Stimulated activated CD4-positive, alpha-beta T cell treated with anti-CD3 and anti-CD28 coated beads, Interleukin-1b, Interleukin-23, amount 100 ng/mL, for 48 hours (primary cell): Measurements from ENCODE around the gene SPATA31C2.
"Not testable (repeated sequence)": the region's sequence is repeated elsewhere in the genome, so short reads cannot be mapped to it uniquely, and the experiment has no call there.

Experiments used
- DNase-seq: peaks from one replicate; pipeline ENCODE4 v3.0.0-alpha.2; 2020

SPATA31C2 gene

DNA sequence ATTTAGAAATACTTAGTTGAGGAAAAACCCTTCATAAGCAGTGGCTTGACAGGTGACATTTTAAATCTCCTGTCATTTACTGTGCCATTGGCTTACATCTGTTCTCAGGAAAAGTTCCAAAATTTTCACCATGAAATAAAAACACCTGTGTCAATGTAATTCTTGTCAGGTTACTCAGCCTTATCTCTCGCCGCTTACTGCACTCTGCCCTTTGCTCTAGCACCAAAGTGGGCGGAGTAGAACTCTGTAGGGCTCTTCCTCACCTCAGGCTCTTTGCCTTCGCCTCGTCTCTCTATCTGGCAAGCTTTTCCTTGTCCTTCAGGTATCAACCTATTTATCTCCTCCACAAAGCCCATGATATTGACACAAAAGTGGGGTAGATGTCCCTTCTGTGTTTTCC lies 20.2 kb downstream of the SPATA31C2 start:
- not testable (repeated sequence) for DNase-seq

DNA sequence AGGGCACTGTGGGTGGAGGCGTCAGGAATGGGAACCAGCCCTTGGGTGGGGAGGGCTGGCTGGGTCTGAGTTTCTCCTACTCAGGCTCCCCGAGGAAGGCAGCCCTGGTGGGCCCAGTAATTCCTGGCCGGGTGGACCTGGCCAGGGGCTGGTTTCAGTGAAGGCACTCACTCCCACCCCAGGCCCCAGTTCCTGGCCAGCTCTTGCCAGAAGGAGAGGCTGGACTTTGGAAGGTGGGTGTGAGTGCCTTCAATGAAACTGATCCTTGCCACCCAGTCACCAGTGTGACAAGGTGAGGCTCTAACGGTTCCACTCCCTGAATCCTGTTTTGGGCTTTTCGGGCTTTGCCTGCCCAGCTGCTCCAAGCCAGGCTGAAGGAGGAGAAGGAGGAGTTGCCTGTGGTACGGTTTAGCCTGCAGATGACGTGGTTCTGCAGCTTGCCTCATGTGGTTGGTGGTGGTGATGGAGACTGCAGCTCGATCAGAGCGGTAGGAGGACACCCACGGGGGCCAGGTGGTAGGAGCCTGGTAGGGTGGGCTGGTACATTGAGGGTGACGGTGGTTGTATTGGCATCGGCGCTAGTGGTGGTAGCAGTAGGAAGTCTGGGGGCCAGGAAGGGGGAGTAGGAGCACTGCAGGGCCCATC lies 23.2 kb downstream of the SPATA31C2 start:
- not testable (repeated sequence) for DNase-seq

DNA sequence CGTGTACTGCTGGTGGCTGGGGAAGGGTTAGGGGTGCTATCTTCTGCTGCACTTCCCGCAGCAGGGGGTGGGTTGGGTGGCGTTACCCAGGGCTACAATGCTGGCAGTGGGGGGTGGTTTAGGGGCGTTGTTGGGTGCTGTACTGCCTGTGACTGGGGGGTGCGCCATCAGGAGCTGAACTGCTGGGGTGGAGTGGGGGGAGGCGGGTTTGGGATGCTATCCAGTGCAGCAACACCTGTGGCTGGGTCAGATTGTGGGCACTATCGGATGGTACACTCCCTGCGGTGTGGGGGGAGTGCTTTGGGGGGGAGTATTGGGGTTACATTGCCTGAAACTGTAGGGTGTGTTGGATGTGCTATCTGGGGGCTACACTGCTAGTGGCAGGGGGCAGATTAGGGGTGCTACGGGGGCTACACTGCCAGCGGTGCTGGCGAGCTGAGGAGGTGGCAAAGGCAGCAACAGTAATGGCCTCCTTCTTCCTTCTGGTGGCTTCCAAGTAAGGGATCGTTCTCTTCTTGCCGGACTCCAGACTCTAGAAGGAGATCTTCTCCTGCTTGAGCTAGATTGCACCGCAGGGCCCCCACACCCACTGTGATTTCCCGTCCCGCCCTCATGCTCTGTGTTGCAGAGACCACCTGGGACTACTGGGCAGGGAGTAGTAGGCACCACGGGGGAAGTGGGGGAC lies 23.9 kb downstream of the SPATA31C2 start:
- DNase-seq = not testable (repeated sequence)

DNA sequence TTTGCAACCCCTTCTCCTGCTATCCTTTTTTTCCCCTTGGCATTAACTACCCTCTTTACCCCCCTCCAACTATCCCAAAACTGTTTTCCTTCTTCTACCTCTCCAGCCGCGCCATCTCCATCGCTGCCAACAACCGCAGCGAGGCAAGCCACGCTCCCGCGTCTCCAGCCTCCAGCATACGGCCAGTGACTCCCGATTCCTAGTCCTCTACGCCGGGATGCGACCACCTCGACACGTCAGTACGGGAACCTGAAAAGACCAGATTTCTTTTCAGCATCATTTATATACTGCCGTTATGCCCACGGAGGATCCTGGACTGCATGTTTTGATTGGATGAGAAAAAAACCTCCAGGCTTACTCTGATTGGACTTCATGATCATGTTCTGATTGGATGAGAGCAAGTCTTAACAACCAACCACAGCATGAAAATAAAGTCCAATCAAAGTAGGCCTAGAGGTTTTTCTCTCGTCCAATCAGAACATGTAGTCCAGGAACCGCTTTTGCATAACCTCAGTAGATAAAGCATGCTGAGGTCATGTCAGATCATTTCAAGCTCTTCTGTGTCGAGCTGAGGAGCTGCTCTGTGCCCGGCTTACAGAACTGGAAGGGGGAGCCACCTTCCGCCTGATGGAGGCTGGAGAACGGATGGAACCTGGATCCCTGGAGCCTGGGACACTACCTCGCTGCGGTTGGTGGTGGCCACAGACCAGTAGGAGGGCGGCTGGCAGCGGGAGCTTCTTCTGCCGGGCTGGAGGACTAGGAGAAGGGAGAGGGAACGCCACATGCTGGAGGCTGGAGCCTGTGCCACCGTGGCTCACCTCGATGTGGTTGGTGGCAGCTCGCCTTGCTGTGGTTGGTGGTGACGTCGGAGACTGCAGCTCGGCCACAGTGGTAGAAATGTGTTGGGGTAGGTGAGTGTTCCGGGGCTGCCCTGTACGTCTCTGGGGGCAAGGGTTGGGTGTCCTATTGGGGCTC lies 24.8 kb downstream of the SPATA31C2 start:
- DNase-seq = not testable (repeated sequence)

DNA sequence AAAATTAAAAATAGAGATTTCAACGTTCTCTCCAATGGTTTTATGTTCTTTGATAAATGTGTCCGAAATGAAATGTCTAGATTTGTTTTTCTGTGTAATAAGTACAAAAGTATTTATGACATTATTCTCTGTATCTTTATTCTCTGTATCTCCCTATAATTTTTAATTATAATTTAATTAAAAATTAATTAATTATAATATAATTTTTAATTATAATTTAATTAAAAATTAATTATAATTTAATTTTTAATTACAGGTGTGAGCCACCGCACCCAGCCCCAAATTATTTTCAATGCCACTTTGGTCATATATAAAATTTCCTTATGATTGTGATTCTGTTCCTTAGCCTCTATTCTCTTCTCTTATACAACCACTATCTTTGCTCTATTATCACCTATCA lies 28.2 kb downstream of the SPATA31C2 start:
- DNase-seq = no peak

DNA sequence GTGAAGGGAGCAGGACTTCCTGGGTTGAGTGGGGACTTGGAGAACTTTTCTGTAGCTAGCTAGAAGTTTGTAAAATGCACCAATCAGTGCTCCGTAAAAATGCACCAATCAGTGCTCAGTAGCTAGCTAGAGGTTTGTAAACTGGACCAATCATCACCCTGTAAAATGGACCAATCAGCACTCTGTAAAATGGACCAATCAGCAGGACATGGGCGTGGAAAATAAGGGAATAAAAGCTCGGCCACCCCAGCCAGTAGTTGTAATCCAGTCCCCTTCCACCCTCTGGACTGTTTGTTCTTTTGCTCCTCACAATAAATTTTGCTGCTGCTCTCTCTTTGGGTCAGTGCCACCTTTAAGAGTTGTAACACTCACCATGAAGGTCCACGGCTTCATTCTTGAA lies 29.5 kb downstream of the SPATA31C2 start:
- no peak for DNase-seq

DNA sequence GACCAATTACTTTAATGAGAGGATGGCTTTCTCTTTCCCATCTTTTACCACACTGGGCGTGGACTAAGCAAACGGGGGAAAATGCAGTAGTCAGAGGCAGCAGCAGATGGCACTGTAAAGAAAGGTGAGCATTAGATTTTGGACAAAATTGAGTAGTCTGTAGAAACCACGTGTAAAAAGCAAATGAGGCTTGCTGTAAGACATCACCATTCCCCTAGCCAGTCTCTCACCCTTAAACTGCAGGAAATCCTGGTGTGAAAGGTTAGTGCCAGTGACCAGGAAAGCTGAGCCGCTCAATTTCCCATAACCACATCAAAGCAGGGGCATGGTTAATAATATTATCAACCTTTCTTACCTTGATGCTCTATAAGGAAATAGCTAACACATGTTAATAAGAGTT lies 31.8 kb downstream of the SPATA31C2 start:
- DNase-seq = peak; percentile 9

DNA sequence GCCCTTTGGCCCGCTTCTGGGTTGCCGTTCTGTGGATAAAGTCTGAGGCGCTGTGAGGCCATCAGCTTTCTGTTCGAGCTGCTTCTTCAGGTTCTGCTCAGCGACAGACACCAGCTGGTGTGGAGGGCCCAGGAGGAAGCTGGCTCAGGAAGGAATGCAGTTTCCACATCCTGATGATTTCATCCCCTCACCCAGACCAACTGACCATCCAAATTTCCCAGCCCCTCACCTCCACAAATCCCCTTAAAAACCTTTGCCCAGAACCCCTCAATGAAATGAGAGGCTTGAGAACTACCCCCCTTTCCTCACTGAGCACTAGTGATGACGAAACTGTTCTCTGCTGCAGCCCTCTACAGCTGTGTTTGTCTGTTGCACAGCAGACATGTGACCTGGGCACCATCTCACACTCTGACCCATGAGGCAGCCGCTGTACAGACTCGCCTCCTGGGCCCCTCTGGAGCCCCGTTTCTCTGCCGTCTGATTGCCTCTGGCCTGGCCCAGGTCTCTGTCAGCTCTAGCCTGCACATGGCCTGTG lies 45.4 kb downstream of the SPATA31C2 start:
- DNase-seq = no peak

DNA sequence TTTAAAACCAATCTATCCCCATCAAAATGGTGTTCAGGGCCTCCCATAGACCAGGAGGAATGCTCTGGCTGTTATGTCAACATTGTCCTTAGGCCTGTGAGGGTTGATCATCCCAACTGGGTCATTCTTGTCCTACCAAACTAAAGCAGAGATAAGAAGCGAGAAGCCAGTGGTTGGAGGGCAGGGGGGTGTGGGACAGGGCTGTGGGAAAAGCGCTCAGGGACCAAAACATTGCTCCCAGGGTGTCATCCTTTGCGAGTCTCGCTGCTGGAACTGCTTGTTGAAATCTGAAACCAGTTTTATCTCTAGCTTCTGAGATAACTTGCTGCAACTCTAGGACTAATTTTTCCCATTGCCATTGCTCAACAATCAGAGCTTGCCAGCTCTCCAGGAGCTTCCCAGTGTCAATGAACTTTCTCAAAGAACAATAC lies 48.1 kb downstream of the SPATA31C2 start:
- DNase-seq = no peak

DNA sequence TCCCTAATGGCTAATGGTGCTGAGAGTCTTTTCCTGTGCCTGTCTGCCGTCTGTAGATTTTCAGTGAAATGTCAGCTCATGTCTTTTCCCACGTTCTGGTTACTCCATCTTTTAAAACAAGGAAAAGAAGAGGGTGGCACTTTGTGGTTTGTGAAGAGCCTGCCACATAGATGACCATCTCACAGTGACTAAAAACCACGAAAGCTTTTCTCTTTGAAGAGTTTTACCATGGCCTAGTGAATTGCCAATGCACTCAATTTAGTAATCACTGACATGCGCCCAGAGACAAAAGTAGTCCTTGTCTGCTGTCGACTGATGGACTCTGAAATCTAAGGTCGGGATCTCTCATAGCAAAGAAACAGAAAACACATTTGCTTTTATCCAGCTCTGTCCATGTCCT lies 50.4 kb downstream of the SPATA31C2 start:
- DNase-seq = no peak

DNA sequence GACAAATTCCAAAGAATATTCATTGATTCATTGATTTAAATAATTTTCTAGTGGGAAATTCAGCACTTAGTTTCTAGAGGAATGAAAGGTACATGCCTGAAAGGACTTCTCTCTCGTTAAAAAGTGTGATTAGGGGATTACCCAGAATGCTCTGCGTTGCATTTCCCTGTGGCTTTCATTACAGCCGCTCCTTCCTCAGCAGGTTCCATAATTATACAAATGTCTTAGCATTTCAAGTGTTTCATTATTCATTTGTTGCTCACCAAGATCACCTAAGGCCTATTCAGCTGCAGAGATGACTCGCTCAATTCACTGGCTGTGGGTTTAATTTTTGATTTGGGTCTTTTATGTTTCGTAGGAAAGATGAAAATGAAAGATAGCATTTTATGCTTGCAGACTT lies 52.8 kb downstream of the SPATA31C2 start:
- no peak for DNase-seq

DNA sequence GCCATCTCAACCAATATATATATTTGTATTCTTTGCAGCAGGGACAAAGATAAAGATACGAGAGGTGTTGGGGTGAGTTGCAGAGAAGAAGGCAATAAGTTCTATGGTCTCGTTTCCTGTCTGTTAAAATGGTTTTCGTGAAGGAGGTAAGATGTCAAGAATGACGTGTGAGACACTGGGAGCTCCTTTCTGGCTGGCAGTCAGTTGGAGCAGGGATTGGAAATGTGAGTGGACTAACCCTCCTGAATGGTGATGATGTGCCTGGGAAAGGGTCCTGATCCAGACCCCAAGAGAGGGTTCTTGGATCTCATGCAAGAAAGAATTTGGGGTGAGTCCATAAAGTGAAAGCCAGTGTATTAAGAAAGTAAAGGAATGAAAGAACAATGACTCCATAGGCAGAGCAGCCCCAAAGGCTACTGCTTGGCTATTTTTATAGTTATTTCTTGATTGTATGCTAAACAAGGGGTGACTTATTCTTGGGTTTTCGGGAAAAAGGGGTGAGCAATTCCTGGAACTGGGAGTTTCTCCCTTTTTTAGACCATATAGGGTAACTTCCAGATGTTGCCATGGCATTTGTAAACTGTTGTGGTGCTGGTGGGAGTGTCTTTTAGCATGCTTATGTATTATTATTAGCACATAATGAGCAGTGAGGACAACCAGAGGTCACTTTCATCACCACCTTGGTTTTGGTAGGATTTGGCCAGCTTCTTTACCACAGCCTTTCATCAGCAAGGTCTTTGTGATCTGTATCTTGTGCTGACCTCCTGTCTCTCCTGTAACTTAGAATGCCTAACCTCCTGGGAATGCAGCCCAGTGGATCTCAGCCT lies 53.7 kb downstream of the SPATA31C2 start:
- DNase-seq = no peak
